K562 (cell line): ENCODE results near the gene CCDC9. TPM values are rescaled to one million over a fixed set of nuclear protein-coding genes. Genes with fewer than 3 reads are reported as not detected.
A peak's percentile ranks its signal among the peaks of the same experiment; 100 is the strongest.

Source experiments
- CREB3L1 ChIP-seq: fragments of 450-650 bp; IDR thresholded peaks from 2 replicates; pipeline ENCODE4 v1.6.1; 2014; ENCODE audit warnings: low read depth, mild to moderate bottlenecking, moderate library complexity, borderline replicate concordance
- E2F8 ChIP-seq: fragments of 450-650 bp; IDR thresholded peaks from 2 replicates; pipeline ENCODE4 v1.7.1; 2018; ENCODE audit warnings: mild to moderate bottlenecking, low read depth; ENCODE audit not compliant: partially characterized antibody
- GATAD2A ChIP-seq: fragments of 450-650 bp; IDR thresholded peaks from 2 replicates; pipeline ENCODE4 v1.6.1; 2017
- NBN ChIP-seq: fragments of 450-650 bp; IDR thresholded peaks from 2 replicates; pipeline ENCODE4 v1.6.1; 2016; ENCODE audit warnings: low read depth, mild to moderate bottlenecking
- NCOA4 ChIP-seq: fragments of 450-650 bp; IDR thresholded peaks from 2 replicates; pipeline ENCODE4 v1.6.1; 2018; ENCODE audit warnings: mild to moderate bottlenecking; ENCODE audit not compliant: partially characterized antibody
- NR1H2 ChIP-seq: sonication (generic); formaldehyde crosslinking; IDR thresholded peaks from 2 replicates; pipeline ENCODE4 v1.4.0; 2020; ENCODE audit warnings: mild to moderate bottlenecking, missing genetic modification reagents
- PML ChIP-seq: IDR thresholded peaks from 2 replicates; pipeline ENCODE4 v1.6.1; 2012; ENCODE audit warnings: low read length, inconsistent platforms
- SMAD2 ChIP-seq: fragments of 150-350 bp; IDR thresholded peaks from 2 replicates; pipeline ENCODE4 v1.6.1; 2014; ENCODE audit warnings: low read depth, mild to moderate bottlenecking, low read length
- SMARCA4 ChIP-seq: fragments of 450-650 bp; IDR thresholded peaks from 2 replicates; pipeline ENCODE4 v1.6.1; 2016
- UBTF ChIP-seq, 2 experiments: IDR thresholded peaks; 2 replicates each; pipeline ENCODE4 v1.6.1; 2012; ENCODE audit warnings: improper control_type of control experiment in 2 of 2, low read depth in 2 of 2, low read length in 2 of 2, borderline replicate concordance in 1 of 2
- ZNF407 ChIP-seq: fragments of 450-650 bp; IDR thresholded peaks from 2 replicates; pipeline ENCODE4 v1.6.1; 2016; ENCODE audit warnings: low read depth
- ZNF695 ChIP-seq: fragments of 450-650 bp; formaldehyde crosslinking; IDR thresholded peaks from 2 replicates; pipeline ENCODE4 v1.4.0; 2020; ENCODE audit warnings: mild to moderate bottlenecking, moderate library complexity
- polyA plus RNA-seq, 8 experiments: library from polyadenylated mRNA; depleted of rRNA in 4 of 8; stranded (reverse) in 5 of 8; unstranded in 3 of 8; fragments of >200 nt; fragmentation: Nextera tagmentation in 2 of 8; fragmentation: Illumina TruSeq in 1 of 8; extraction: Ambion mirVana in 2 of 8; extraction: Trizol in 1 of 8; gene quantifications; 2 replicates each; pipeline versions ENCODE4 v1.2.1 to v1.2.3, GENCODE V29; 2011 to 2014; ENCODE audit warnings: inconsistent platforms in 1 of 8, missing spikeins in 1 of 8
- total RNA-seq, 7 experiments: library from RNA; depleted of rRNA in 6 of 7; stranded (reverse); fragments of >200 nt in 6 of 7; fragmentation: Illumina TruSeq in 2 of 7; extraction: Trizol in 2 of 7; gene quantifications; 2 replicates each; pipeline versions ENCODE4 v1.2.1 to v1.2.3, GENCODE V29; 2011 to 2021; ENCODE audit warnings: low replicate concordance in 1 of 7

The CCDC9 gene
- total and polyA plus RNA-seq, 9 of the 15 experiments (the other 6 are each of a cell fraction or from before 2014, with no cell fraction given), result 0.23 to 38.6 (median 8.4) TPM

- peak; percentile 66 for TF ChIP-seq ZNF407
- peak; percentile 89; the same call in 1 of the 2 replicates for TF ChIP-seq CREB3L1
- TF ChIP-seq NBN, result peak; percentile 96
- no peak for TF ChIP-seq ZNF695 (CRISPR knock-in tag)
- peak; percentile 87 for TF ChIP-seq SMARCA4
- peak; percentile 70 for TF ChIP-seq PML
- TF ChIP-seq NR1H2 (CRISPR knock-in tag), result 0 out of 2 replicates have a peak, but pooled peaks have one; percentile 29
- peak; percentile 80 for TF ChIP-seq E2F8
- TF ChIP-seq UBTF (IDR thresholded peaks at IDR 0.05; ENCODE audit: borderline replicate concordance in 1 of 2, low read depth in 2 of 2, low read length in 2 of 2), result peak; percentile 34 to 77; a peak in 2 of 4 replicates
- TF ChIP-seq GATAD2A, result 0 out of 2 replicates have a peak, but pooled peaks have one; percentile 18
- peak; percentile 88 for TF ChIP-seq NCOA4
- TF ChIP-seq SMAD2, result no peak
Measured at GRCh38 chr19:47243776-47244547, 12.4 kb upstream of the CCDC9 start (continued).
